Osteoblast (primary cell): ENCODE results near the gene SRCIN1. TPM values are rescaled to one million over a fixed set of nuclear protein-coding genes. Genes with fewer than 3 reads are reported as not detected.

ENCODE experiments used
- DNase-seq: peaks from one replicate; pipeline ENCODE4 v3.0.0; 2011; ENCODE audit warnings: low spot score, mixed read lengths; ENCODE audit not compliant: insufficient read length; ENCODE audit errors: missing footprints
- H2AFZ ChIP-seq: 2 replicates; pipeline ENCODE4 v1.6.0; 2011; ENCODE audit warnings: mild to moderate bottlenecking, low read length
- H3K27ac ChIP-seq: 2 replicates; pipeline ENCODE4 v1.5.1; 2011; ENCODE audit warnings: mild to moderate bottlenecking, low read depth, low read length, moderate library complexity
- H3K27me3 ChIP-seq: 2 replicates; pipeline ENCODE4 v1.6.0; 2012; ENCODE audit warnings: mild to moderate bottlenecking, control low read depth, inconsistent platforms, low read length, moderate library complexity; ENCODE audit not compliant: insufficient read depth
- H3K36me3 ChIP-seq: 2 replicates; pipeline ENCODE4 v1.5.1; 2011; ENCODE audit warnings: mild to moderate bottlenecking, low read length, control low read depth, moderate library complexity; ENCODE audit not compliant: insufficient read depth
- H3K4me1 ChIP-seq: 2 replicates; pipeline ENCODE4 v1.5.1; 2011; ENCODE audit warnings: mild to moderate bottlenecking, low read length, control low read depth, moderate library complexity; ENCODE audit not compliant: insufficient read depth
- H3K4me2 ChIP-seq: 2 replicates; pipeline ENCODE4 v1.6.0; 2011; ENCODE audit warnings: mild to moderate bottlenecking, low read length; ENCODE audit not compliant: insufficient read depth
- H3K4me3 ChIP-seq: fragments of 200-600 bp; sonication (generic); 3 replicates; pipeline ENCODE4 v1.5.1; 2012; ENCODE audit warnings: mild to moderate bottlenecking, low read length, inconsistent platforms; ENCODE audit not compliant: insufficient read depth
- H3K79me2 ChIP-seq: 2 replicates; pipeline ENCODE4 v1.6.0; 2012; ENCODE audit warnings: mild to moderate bottlenecking, low read length, control low read depth, inconsistent platforms; ENCODE audit not compliant: insufficient read depth
- H3K9me3 ChIP-seq: 2 replicates; pipeline ENCODE4 v1.5.1; 2011; ENCODE audit warnings: low read depth, low read length, control low read depth
- H4K20me1 ChIP-seq: 2 replicates; pipeline ENCODE4 v1.6.0; 2012; ENCODE audit warnings: mild to moderate bottlenecking, low read length, control low read depth; ENCODE audit not compliant: insufficient read depth
- CTCF ChIP-seq: IDR thresholded peaks from 2 replicates; pipeline ENCODE4 v1.5.1; 2011; ENCODE audit warnings: mild to moderate bottlenecking, low read depth, low read length, moderate library complexity; ENCODE audit errors: extremely low read depth
- total RNA-seq: library from RNA; depleted of rRNA; stranded (reverse); fragments of >200 nt; gene quantifications from 2 replicates; pipeline ENCODE4 v1.2.3, GENCODE V29; 2012

SRCIN1 gene
- total RNA-seq, 1 donor = not detected

GRCh38 chr17:38547444-38547843 lies 58.3 kb downstream of the SRCIN1 start:
- H3K36me3 ChIP-seq = no peaks in the 10 kb centered on the region
- no peaks in the 10 kb centered on the region for H4K20me1 ChIP-seq
- TF ChIP-seq CTCF = no peak
- H3K27ac ChIP-seq = no peak overlapping the region
- no peaks in the 10 kb centered on the region for H3K9me3 ChIP-seq
- H3K4me1 ChIP-seq = peaks cover 2% of the 10 kb centered on the region
- peaks cover 3% of the 10 kb centered on the region for H3K27me3 ChIP-seq
- H2AFZ ChIP-seq = no peak overlapping the region
- no peak overlapping the region for H3K4me3 ChIP-seq
- H3K79me2 ChIP-seq = no peaks in the 10 kb centered on the region
- no peak for DNase-seq
- no peak overlapping the region for H3K4me2 ChIP-seq

- H3K9me3 ChIP-seq = no peaks in the 10 kb centered on the region
- H3K4me2 ChIP-seq = no peak overlapping the region
- peaks cover 3% of the 10 kb centered on the region for H3K27me3 ChIP-seq
- DNase-seq = no peak
- H3K4me1 ChIP-seq = peaks cover 2% of the 10 kb centered on the region
- H3K79me2 ChIP-seq = no peaks in the 10 kb centered on the region
- no peak overlapping the region for H2AFZ ChIP-seq
- TF ChIP-seq CTCF = no peak
- H4K20me1 ChIP-seq = no peaks in the 10 kb centered on the region
- H3K27ac ChIP-seq = no peak overlapping the region
- no peaks in the 10 kb centered on the region for H3K36me3 ChIP-seq
- no peak overlapping the region for H3K4me3 ChIP-seq
Observed at GRCh38 chr17:38546396-38546795, 59.4 kb downstream of the SRCIN1 start.

- H3K4me1 ChIP-seq = no peaks in the 10 kb centered on the region
- no peak for TF ChIP-seq CTCF
- no peaks in the 10 kb centered on the region for H4K20me1 ChIP-seq
- H3K4me2 ChIP-seq = no peak overlapping the region
- no peak overlapping the region for H3K4me3 ChIP-seq
- H3K9me3 ChIP-seq = no peaks in the 10 kb centered on the region
- peaks cover 3% of the 10 kb centered on the region for H3K27me3 ChIP-seq
- H3K79me2 ChIP-seq = no peaks in the 10 kb centered on the region
- DNase-seq = peak; percentile 61
- no peak overlapping the region for H2AFZ ChIP-seq
- H3K36me3 ChIP-seq = no peaks in the 10 kb centered on the region
- H3K27ac ChIP-seq = no peak overlapping the region
Observed at GRCh38 chr17:38545531-38546225, 60.1 kb downstream of the SRCIN1 start.

GRCh38 chr17:38544839-38545209 lies 60.9 kb downstream of the SRCIN1 start:
- no peak overlapping the region for H3K27ac ChIP-seq
- no peaks in the 10 kb centered on the region for H4K20me1 ChIP-seq
- H2AFZ ChIP-seq = no peak overlapping the region
- TF ChIP-seq CTCF = no peak
- no peaks in the 10 kb centered on the region for H3K4me1 ChIP-seq
- DNase-seq = peak; percentile 66
- no peaks in the 10 kb centered on the region for H3K36me3 ChIP-seq
- H3K79me2 ChIP-seq = no peaks in the 10 kb centered on the region
- no peak overlapping the region for H3K4me2 ChIP-seq
- no peaks in the 10 kb centered on the region for H3K9me3 ChIP-seq
- peaks cover 3% of the 10 kb centered on the region for H3K27me3 ChIP-seq
- H3K4me3 ChIP-seq = no peak overlapping the region
